ENCODE results near the gene AXL. TPM values are rescaled to one million over a fixed set of nuclear protein-coding genes. Genes with fewer than 3 reads are reported as not detected.

AXL gene
- total and polyA plus RNA-seq, 2 of the 8 experiments (the other 6 are each of a cell fraction or from before 2014, with no cell fraction given): 35.3 to 51.0 TPM

GRCh38 chr19:41221514-41222205, 2.6 kb downstream of the AXL start (continued):
- TF ChIP-seq ATF2 (IDR thresholded peaks at IDR 0.05; ENCODE audit: low read length): no peak
- no peak for TF ChIP-seq CEBPB (IDR thresholded peaks at IDR 0.05; ENCODE audit: low read depth, low read length)
- no peak for TF ChIP-seq NRF1 (IDR thresholded peaks at IDR 0.05; ENCODE audit: low read depth, low read length)
- TF ChIP-seq TAF7 (optimal IDR thresholded peaks at IDR 0.05; ENCODE audit: borderline replicate concordance, low read depth, low read length): no peak
- TF ChIP-seq HDAC2 (IDR thresholded peaks at IDR 0.05; ENCODE audit: borderline replicate concordance in 1 of 2, low read depth in 2 of 2, low read length in 2 of 2): no peak
- TF ChIP-seq SP4 (IDR thresholded peaks at IDR 0.05; ENCODE audit: low read length): no peak

All from H1 (cell line).